GM12873 (cell line): ENCODE results near the gene SNX4.

Source experiments
- TF ChIP-seq, protein P1 (sequence below): IDR thresholded peaks from 2 replicates; pipeline ENCODE4 v1.5.1; 2012; ENCODE audit warnings: low read depth, mild to moderate bottlenecking, moderate library complexity, low read length, control low read depth; ENCODE audit not compliant: insufficient read depth; ENCODE audit errors: missing control alignments

The SNX4 gene

DNA sequence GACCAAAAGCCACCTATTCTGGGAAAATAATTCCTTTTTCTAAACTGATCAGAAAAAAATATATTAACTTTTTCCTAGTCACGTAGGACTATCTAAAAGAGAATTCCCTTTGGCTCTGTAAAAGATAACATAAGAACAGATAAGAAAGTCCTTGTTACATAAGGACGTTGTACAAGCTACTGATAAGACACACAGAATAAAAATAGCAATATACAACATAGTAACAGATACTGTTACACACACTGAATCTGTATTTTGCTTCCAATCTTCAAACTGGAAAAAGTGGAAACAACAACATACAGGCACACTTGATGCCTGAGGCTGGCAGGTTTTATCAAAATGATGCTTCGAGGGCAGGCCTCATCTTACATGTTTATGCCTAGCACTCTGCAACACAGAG lies 59.8 kb downstream of the SNX4 start:
- TF ChIP-seq, protein P1, sequence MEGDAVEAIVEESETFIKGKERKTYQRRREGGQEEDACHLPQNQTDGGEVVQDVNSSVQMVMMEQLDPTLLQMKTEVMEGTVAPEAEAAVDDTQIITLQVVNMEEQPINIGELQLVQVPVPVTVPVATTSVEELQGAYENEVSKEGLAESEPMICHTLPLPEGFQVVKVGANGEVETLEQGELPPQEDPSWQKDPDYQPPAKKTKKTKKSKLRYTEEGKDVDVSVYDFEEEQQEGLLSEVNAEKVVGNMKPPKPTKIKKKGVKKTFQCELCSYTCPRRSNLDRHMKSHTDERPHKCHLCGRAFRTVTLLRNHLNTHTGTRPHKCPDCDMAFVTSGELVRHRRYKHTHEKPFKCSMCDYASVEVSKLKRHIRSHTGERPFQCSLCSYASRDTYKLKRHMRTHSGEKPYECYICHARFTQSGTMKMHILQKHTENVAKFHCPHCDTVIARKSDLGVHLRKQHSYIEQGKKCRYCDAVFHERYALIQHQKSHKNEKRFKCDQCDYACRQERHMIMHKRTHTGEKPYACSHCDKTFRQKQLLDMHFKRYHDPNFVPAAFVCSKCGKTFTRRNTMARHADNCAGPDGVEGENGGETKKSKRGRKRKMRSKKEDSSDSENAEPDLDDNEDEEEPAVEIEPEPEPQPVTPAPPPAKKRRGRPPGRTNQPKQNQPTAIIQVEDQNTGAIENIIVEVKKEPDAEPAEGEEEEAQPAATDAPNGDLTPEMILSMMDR = no peak

DNA sequence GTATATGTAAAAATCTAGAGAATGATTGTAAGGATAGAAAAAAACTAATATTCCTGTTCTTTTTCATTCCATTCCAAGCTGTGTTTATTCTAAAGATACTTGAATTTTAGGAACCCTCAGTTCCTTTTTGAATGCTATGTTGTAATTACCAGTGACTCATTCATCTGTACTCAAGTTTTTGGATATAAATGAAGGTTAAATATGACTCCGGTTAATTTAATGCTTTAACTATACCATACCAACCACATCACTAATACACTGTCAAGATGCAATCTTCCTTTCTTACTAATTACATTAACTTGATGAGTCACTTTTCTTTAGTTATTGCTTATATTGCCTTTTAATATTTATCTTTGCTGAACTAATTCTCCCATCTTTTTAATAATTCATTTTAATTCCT lies 76.1 kb downstream of the SNX4 start:
- TF ChIP-seq, protein P1 = no peak

DNA sequence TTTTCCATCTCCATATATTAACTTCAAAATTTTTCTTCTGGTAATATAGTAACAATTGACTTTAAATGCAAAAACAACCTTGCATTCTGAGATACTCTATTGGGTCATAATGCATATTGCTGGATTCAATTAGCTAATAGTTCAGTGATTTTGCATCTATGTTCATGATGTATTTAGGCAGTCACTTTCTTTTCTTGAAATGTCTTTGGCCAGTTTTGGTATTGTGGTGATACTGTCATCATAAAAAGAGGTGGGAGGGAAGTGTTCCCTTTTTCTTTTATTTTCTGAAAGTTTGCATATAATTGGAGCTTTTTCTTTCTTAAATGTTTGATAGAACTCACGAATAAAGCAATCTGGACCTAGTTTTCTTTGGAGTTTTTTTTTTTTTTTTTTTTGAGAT lies 77.5 kb downstream of the SNX4 start:
- TF ChIP-seq, protein P1 = no peak

DNA sequence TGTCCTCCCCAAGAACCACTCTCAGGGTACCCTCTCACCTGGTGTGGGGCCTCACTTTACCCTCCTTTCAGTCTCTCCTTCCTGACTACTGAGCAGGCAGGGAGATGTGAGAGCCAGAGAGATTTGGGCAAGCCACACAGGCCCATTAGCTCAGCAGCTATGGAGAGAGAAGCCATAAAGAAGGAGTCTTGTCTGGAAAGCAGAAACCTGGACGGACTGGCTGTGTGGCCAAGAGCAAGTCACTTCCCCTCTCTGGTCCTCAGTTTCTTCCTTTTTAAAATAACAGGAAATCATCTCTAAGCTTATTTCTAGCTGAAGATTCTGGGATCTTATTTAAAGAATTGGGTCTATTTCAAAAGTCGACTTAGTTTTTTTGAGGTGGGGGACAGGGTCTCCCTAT lies 79.0 kb downstream of the SNX4 start:
- TF ChIP-seq, protein P1 = no peak

DNA sequence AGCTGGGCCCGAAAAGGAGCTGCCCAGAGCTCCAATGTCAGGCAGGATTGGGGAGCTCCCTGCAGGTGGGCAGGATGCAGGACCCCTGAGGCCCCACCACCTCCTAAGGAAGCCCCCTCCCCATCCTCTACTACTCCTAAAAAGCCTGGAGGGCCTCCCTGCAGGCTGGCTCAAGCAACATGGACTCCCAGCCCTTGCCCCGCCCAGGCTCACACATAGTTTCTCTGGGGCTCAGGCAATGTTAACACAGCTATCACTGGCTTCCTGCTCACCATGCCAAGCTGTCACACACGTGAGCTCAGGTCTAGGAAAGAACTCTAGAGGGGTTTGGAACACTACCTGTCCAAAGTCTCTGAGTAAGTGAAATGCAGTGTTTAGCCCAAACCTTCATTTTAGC lies 79.4 kb downstream of the SNX4 start:
- TF ChIP-seq, protein P1 = no peak

DNA sequence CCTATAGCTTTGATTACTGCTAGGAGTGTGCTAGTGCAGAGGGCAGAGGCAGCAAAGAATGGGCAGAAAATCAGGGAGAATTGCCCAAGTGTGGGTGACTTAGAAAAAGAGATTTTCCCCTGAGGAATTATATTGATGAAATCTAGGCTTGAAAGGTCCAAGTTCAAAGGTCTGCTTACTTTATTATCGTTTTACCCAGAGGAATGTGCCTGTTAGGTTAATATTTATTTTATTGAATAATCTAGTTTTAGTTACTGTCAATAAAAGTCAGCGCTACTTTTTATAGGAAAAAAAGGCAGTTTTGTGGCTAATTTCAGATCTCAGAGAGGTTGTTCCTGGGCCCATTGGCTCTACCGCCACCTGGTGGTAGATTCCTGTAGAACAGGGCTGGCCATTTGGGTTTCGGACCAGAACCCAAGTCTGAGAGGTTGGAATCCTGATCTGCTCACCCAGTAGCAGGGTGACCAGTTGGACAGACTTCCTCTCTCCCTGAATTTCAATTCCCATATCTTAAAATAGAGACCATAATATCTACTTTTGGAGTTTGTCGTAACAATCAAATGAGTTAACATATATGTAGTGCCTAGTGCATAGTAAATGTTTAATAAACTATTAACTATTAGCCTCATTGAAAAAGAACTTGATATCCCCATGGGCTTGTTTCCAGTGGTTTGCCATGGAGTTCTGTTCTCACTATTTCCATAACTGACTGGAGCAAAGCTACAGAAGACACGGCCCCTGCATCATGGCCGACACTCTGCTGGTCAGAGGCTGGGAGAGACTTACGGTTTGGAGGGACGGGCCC lies 82.2 kb downstream of the SNX4 start:
- TF ChIP-seq, protein P1 = peak; percentile 93

DNA sequence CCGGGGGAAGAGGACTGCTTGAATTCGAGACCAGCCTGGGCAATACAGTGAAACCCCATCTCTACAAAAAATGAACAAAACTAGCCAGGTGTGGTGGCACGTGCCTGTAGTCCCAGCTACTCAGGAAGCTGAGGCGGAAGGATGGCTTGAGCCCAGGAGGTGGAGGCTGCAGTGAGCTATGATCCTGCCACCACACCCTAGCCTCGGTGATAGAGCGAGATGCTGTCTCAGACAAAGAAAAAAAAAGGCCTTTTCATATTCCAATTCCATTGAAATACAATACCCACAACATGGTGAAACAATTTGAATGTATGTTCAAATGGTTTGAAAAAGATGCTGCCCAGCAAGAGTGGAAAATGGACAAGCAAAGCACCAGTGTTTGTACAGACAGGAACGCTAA lies 83.1 kb downstream of the SNX4 start:
- TF ChIP-seq, protein P1 = no peak
